ENCODE data around the gene CNTNAP2.
A peak's percentile ranks its signal among the peaks of the same experiment; 100 is the strongest.

CNTNAP2 gene

GRCh38 chr7:148303295-148304082 lies 2186.9 kb downstream of the CNTNAP2 start:
- peak; percentile 27 for DNase-seq (ENCODE audit: low read depth)
- TF ChIP-seq CTCF (IDR thresholded peaks at IDR 0.05; ENCODE audit: control insufficient read depth, extremely low read depth, insufficient read depth) = no peak
- H3K4me3 ChIP-seq (ENCODE audit: low read depth, low read length) = no peak overlapping the region

GRCh38 chr7:148304083-148304335 lies 2187.4 kb downstream of the CNTNAP2 start:
- H3K4me3 ChIP-seq (ENCODE audit: low read depth, low read length) = no peak overlapping the region
- no peak for TF ChIP-seq CTCF (IDR thresholded peaks at IDR 0.05; ENCODE audit: control insufficient read depth, extremely low read depth, insufficient read depth)
- no peak for DNase-seq (ENCODE audit: low read depth)

GRCh38 chr7:148304456-148304855 lies 2187.9 kb downstream of the CNTNAP2 start:
- H3K4me3 ChIP-seq (ENCODE audit: low read depth, low read length) = no peak overlapping the region
- DNase-seq (ENCODE audit: low read depth) = no peak
- no peak for TF ChIP-seq CTCF (IDR thresholded peaks at IDR 0.05; ENCODE audit: control insufficient read depth, extremely low read depth, insufficient read depth)

- no peak for DNase-seq (ENCODE audit: low read depth)
- no peak for TF ChIP-seq CTCF (IDR thresholded peaks at IDR 0.05; ENCODE audit: control insufficient read depth, extremely low read depth, insufficient read depth)
- no peak overlapping the region for H3K4me3 ChIP-seq (ENCODE audit: low read depth, low read length)
These were observed 2190.2 kb downstream of the CNTNAP2 start for GRCh38 chr7:148306759-148307158.

- DNase-seq (ENCODE audit: low read depth) = no peak
- no peak for TF ChIP-seq CTCF (IDR thresholded peaks at IDR 0.05; ENCODE audit: control insufficient read depth, extremely low read depth, insufficient read depth)
These were observed 2201.7 kb downstream of the CNTNAP2 start for GRCh38 chr7:148318102-148318811.

DNA sequence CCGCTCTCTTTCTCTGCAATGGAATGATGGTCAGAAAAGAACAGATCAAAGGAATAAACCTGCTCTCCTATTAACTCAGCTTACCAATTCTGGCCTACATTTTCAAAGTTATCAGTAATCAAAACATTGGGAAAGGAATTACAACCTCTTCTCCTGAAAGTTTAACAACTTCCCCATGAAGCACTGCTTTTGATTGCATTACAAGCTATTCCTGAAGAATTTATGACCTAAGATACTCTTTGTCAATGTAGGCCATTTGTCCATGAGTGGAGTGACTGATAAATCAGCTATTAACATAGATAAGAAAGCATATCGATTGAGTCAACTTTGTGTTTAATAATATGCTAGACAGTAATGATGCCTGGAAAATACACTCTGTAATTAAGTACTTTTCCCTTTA lies 2202.2 kb downstream of the CNTNAP2 start:
- H3K4me3 ChIP-seq (ENCODE audit: low read depth, low read length) = no peak overlapping the region
- no peak for TF ChIP-seq CTCF (IDR thresholded peaks at IDR 0.05; ENCODE audit: control insufficient read depth, extremely low read depth, insufficient read depth)
- no peak for DNase-seq (ENCODE audit: low read depth)

More at GRCh38 chr7:148318102-148318811, 2201.7 kb downstream of the CNTNAP2 start:
- H3K4me3 ChIP-seq (ENCODE audit: low read depth, low read length) = no peak overlapping the region
